ENCODE data around the gene HEPACAM.

Gene HEPACAM

GRCh38 chr11:124951341-124951740 is 15.5 kb upstream of the HEPACAM start:
- Histone ChIP-seq H3K27me3 (ENCODE audit: control insufficient read depth, low read length) (no peaks in the 10 kb centered on the region), H3F3A (ENCODE audit: control insufficient read depth, insufficient read depth) (no peaks in the 10 kb centered on the region), H3K27ac (ENCODE audit: low read depth, low read length) (no peak overlapping the region), H3K79me2 (ENCODE audit: control insufficient read depth, low read length) (no peaks in the 10 kb centered on the region), H3K9me2 (replicated peaks; ENCODE audit: control insufficient read depth, low read length) (no peaks in the 10 kb centered on the region), H3K9me3 (ENCODE audit: control insufficient read depth, insufficient read depth, low read length) (0 out of 2 replicates have a peak, but pooled peaks cover 4% of the 10 kb centered on the region), H3K4me1 (ENCODE audit: control insufficient read depth, low read length) (peaks cover 21% of the 10 kb centered on the region), H3K36me3 (ENCODE audit: control insufficient read depth, low read length) (no peaks in the 10 kb centered on the region), H3K4me2 (ENCODE audit: low read length) (no peak overlapping the region), H3K4me3 (ENCODE audit: low read length) (no peak overlapping the region), H4K20me1 (ENCODE audit: control insufficient read depth, insufficient read depth, low read depth, low read length) (no peaks in the 10 kb centered on the region)
- no peak for TF ChIP-seq CTCF (IDR thresholded peaks at IDR 0.05; ENCODE audit: low read depth, low read length, poor library complexity, severe bottlenecking)
- TF ChIP-seq EZH2phosphoT487 (IDR thresholded peaks at IDR 0.05; ENCODE audit: borderline replicate concordance, low read length), result no peak

- H3K27me3 ChIP-seq (ENCODE audit: control insufficient read depth, low read length), result no peaks in the 10 kb centered on the region
- H3K4me3 ChIP-seq (ENCODE audit: low read length), result no peak overlapping the region
- peaks cover 21% of the 10 kb centered on the region for H3K4me1 ChIP-seq (ENCODE audit: control insufficient read depth, low read length)
- H3K4me2 ChIP-seq (ENCODE audit: low read length), result no peak overlapping the region
- H3K9me3 ChIP-seq (ENCODE audit: control insufficient read depth, insufficient read depth, low read length), result 0 out of 2 replicates have a peak, but pooled peaks cover 4% of the 10 kb centered on the region
- TF ChIP-seq EZH2phosphoT487 (IDR thresholded peaks at IDR 0.05; ENCODE audit: borderline replicate concordance, low read length), result no peak
- no peak for TF ChIP-seq CTCF (IDR thresholded peaks at IDR 0.05; ENCODE audit: low read depth, low read length, poor library complexity, severe bottlenecking)
- H3K36me3 ChIP-seq (ENCODE audit: control insufficient read depth, low read length), result no peaks in the 10 kb centered on the region
- H3K79me2 ChIP-seq (ENCODE audit: control insufficient read depth, low read length), result no peaks in the 10 kb centered on the region
- no peaks in the 10 kb centered on the region for H3K9me2 ChIP-seq (replicated peaks; ENCODE audit: control insufficient read depth, low read length)
- H3F3A ChIP-seq (ENCODE audit: control insufficient read depth, insufficient read depth), result no peaks in the 10 kb centered on the region
- no peak overlapping the region for H3K27ac ChIP-seq (ENCODE audit: low read depth, low read length)
- no peaks in the 10 kb centered on the region for H4K20me1 ChIP-seq (ENCODE audit: control insufficient read depth, insufficient read depth, low read depth, low read length)
Measured at GRCh38 chr11:124950601-124951330, 14.9 kb upstream of the HEPACAM start.

GRCh38 chr11:124946735-124947141 is 10.9 kb upstream of the HEPACAM start:
- no peaks in the 10 kb centered on the region for H3F3A ChIP-seq (ENCODE audit: control insufficient read depth, insufficient read depth)
- TF ChIP-seq EZH2phosphoT487 (IDR thresholded peaks at IDR 0.05; ENCODE audit: borderline replicate concordance, low read length) (no peak), CTCF (IDR thresholded peaks at IDR 0.05; ENCODE audit: low read depth, low read length, poor library complexity, severe bottlenecking) (no peak)
- H3K27ac ChIP-seq (ENCODE audit: low read depth, low read length), result no peak overlapping the region
- no peak overlapping the region for H3K4me3 ChIP-seq (ENCODE audit: low read length)
- H3K9me2 ChIP-seq (replicated peaks; ENCODE audit: control insufficient read depth, low read length), result no peaks in the 10 kb centered on the region
- H3K79me2 ChIP-seq (ENCODE audit: control insufficient read depth, low read length), result no peaks in the 10 kb centered on the region
- H3K4me1 ChIP-seq (ENCODE audit: control insufficient read depth, low read length), result no peaks in the 10 kb centered on the region
- no peak overlapping the region for H3K4me2 ChIP-seq (ENCODE audit: low read length)
- H4K20me1 ChIP-seq (ENCODE audit: control insufficient read depth, insufficient read depth, low read depth, low read length), result no peaks in the 10 kb centered on the region
- H3K9me3 ChIP-seq (ENCODE audit: control insufficient read depth, insufficient read depth, low read length), result no peaks in the 10 kb centered on the region
- H3K36me3 ChIP-seq (ENCODE audit: control insufficient read depth, low read length), result no peaks in the 10 kb centered on the region
- H3K27me3 ChIP-seq (ENCODE audit: control insufficient read depth, low read length), result no peaks in the 10 kb centered on the region
